GM19468 (cell line): Measurements from ENCODE around the gene OPCML.

ENCODE experiments used
- ATAC-seq: cut with Tn5 transposase; IDR thresholded peaks from one replicate; pipeline ENCODE4 v1.9.1; 2021; ENCODE audit warnings: mild to moderate bottlenecking, moderate library complexity, moderate number of reproducible peaks; ENCODE audit not compliant: unreplicated experiment; ENCODE audit errors: extremely low read depth

The OPCML gene

GRCh38 chr11:132453406-132453805 is 1078.9 kb downstream of the OPCML start:
- ATAC-seq: no peak

GRCh38 chr11:132452616-132453015 is 1079.7 kb downstream of the OPCML start:
- ATAC-seq: no peak

- no peak for ATAC-seq
Measured at GRCh38 chr11:132451942-132452601, 1080.2 kb downstream of the OPCML start.

GRCh38 chr11:132450631-132451030 is 1081.7 kb downstream of the OPCML start:
- ATAC-seq: no peak

GRCh38 chr11:132448334-132448995 is 1083.8 kb downstream of the OPCML start:
- ATAC-seq: no peak

GRCh38 chr11:132447761-132448160 is 1084.5 kb downstream of the OPCML start:
- no peak for ATAC-seq

- no peak for ATAC-seq
Measured at GRCh38 chr11:132445859-132446291, 1086.4 kb downstream of the OPCML start.

- no peak for ATAC-seq
Measured at GRCh38 chr11:132444911-132445310, 1087.4 kb downstream of the OPCML start.

- ATAC-seq: no peak
Measured at GRCh38 chr11:132439711-132440255, 1092.5 kb downstream of the OPCML start.

GRCh38 chr11:132438418-132438817 is 1093.9 kb downstream of the OPCML start:
- no peak for ATAC-seq

GRCh38 chr11:132430429-132431062 is 1101.8 kb downstream of the OPCML start:
- ATAC-seq: no peak

GRCh38 chr11:132429685-132430084 is 1102.6 kb downstream of the OPCML start:
- ATAC-seq: no peak

- no peak for ATAC-seq
Measured at GRCh38 chr11:132427611-132428010, 1104.7 kb downstream of the OPCML start.

GRCh38 chr11:132424433-132424832 is 1107.9 kb downstream of the OPCML start:
- no peak for ATAC-seq

- no peak for ATAC-seq
Measured at GRCh38 chr11:132423266-132423665, 1109.0 kb downstream of the OPCML start.

GRCh38 chr11:132422722-132423121 is 1109.6 kb downstream of the OPCML start:
- no peak for ATAC-seq

- ATAC-seq: no peak
Measured at GRCh38 chr11:132421555-132421954, 1110.7 kb downstream of the OPCML start.

GRCh38 chr11:132414451-132414850 is 1117.8 kb downstream of the OPCML start:
- no peak for ATAC-seq

- ATAC-seq: no peak
Measured at GRCh38 chr11:132410383-132410782, 1121.9 kb downstream of the OPCML start.

- no peak for ATAC-seq
Measured at GRCh38 chr11:132409573-132410355, 1122.5 kb downstream of the OPCML start.
